Spinal cord (tissue), 10 donors: ENCODE data around the gene TMEM248. TPM values are rescaled to one million over a fixed set of nuclear protein-coding genes. Genes with fewer than 3 reads are reported as not detected.
"Not testable (repeated sequence)": the region's sequence is repeated elsewhere in the genome, so short reads cannot be mapped to it uniquely, and the experiment has no call there.

ENCODE experiments used
- DNase-seq, 6 donors: peaks; one replicate each; pipeline versions ENCODE4 v3.0.0 to v3.0.0-alpha.2; 2013 to 2015; ENCODE audit warnings: low spot score in 6 of 6, low read depth in 4 of 6
- H3K27ac ChIP-seq: one replicate; pipeline ENCODE4 v1.5.1; 2013; ENCODE audit warnings: low read depth, low read length, control low read depth
- H3K27me3 ChIP-seq: one replicate; pipeline ENCODE4 v1.6.1; 2013; ENCODE audit warnings: low read length; ENCODE audit not compliant: control insufficient read depth, insufficient read depth
- H3K36me3 ChIP-seq: one replicate; pipeline ENCODE4 v1.6.1; 2013; ENCODE audit warnings: low read length; ENCODE audit not compliant: control insufficient read depth, insufficient read depth
- H3K4me1 ChIP-seq: one replicate; pipeline ENCODE4 v1.6.1; 2013; ENCODE audit warnings: low read length; ENCODE audit not compliant: control insufficient read depth, insufficient read depth
- H3K4me3 ChIP-seq: one replicate; pipeline ENCODE4 v1.5.1; 2013; ENCODE audit warnings: low read depth, low read length, control low read depth
- H3K9me3 ChIP-seq: one replicate; pipeline ENCODE4 v1.6.1; 2013; ENCODE audit warnings: low read length; ENCODE audit not compliant: control insufficient read depth, insufficient read depth
- WGBS: methylation state at CpG from one replicate; pipeline ENCODE4 v1.1.5; 2013; ENCODE audit warnings: missing lambda C conversion rate; ENCODE audit not compliant: insufficient coverage; 5-methylcytosine and 5-hydroxymethylcytosine counted together
- long read RNA-seq, 4 donors: transcript quantifications; one replicate each; lab custom pipeline, GENCODE V29; 2026
- polyA plus RNA-seq, 2 donors: library from polyadenylated mRNA; unstranded; fragments of 120-200 nt; gene quantifications; one replicate each; pipeline ENCODE4 v1.2.1, GENCODE V29; 2013; ENCODE audit not compliant: insufficient read length in 2 of 2
- total RNA-seq, 2 donors: library from RNA; depleted of rRNA in 1 of 2; stranded (reverse); fragments of 120-200 nt in 1 of 2; fragments of >200 nt in 1 of 2; gene quantifications; one replicate each; pipeline versions ENCODE4 v1.2.3 to v1.2.4, GENCODE V29; 2013 to 2014
- donor health status: healthy.

Gene TMEM248
- total RNA-seq (100 to 1,000 TPM in 1 of 2 donors, 10 to 100 TPM in 1; 80.6 to 101 TPM), polyA plus RNA-seq (10 to 100 TPM; 68.2 to 71.8 TPM)
- long read RNA-seq, donor 1, full-length matches to known transcripts: 26 of 45 reads
- long read RNA-seq, donor 1, partial matches to known transcripts: 19 of 45 reads
- long read RNA-seq, donor 1, other reads (novel, unspliced or antisense): 0 of 45 reads
- long read RNA-seq, donor 2, full-length matches to known transcripts: 5 of 18 reads
- long read RNA-seq, donor 2, partial matches to known transcripts: 13 of 18 reads
- long read RNA-seq, donor 2, other reads (novel, unspliced or antisense): 0 of 18 reads
- long read RNA-seq, donor 3, full-length matches to known transcripts: 2 of 13 reads
- long read RNA-seq, donor 3, partial matches to known transcripts: 11 of 13 reads
- long read RNA-seq, donor 3, other reads (novel, unspliced or antisense): 0 of 13 reads
- long read RNA-seq, donor 4, full-length matches to known transcripts: 19 of 51 reads
- long read RNA-seq, donor 4, partial matches to known transcripts: 32 of 51 reads
- long read RNA-seq, donor 4, other reads (novel, unspliced or antisense): 0 of 51 reads

- H3K27me3 ChIP-seq: no peaks in the 10 kb centered on the region
- H3K27ac ChIP-seq: peak within 1 kb of the TSS; percentile 71
- peak; percentile 86 to 97 (median 90) for DNase-seq
- peak within 1 kb of the TSS; percentile 81 for H3K4me3 ChIP-seq
- peaks cover 6% of the 10 kb centered on the region for H3K36me3 ChIP-seq
- WGBS: under 1% methylated on average over 67 of the region's 67 CpGs
- H3K4me1 ChIP-seq: peaks cover 16% of the 10 kb centered on the region
- no peaks in the 10 kb centered on the region for H3K9me3 ChIP-seq
These were observed at the start of gene TMEM248 for GRCh38 chr7:66920769-66921395. TSS of gene TMEM248 (plus strand) at chr7:66921225. CDS start at chr7:66941866, 20,641 bp downstream.

- Histone ChIP-seq H3K27ac (no peak overlapping the region), H3K36me3 (peaks cover 7% of the 10 kb centered on the region), H3K9me3 (no peaks in the 10 kb centered on the region), H3K4me3 (no peak overlapping the region), H3K27me3 (no peaks in the 10 kb centered on the region), H3K4me1 (no peaks in the 10 kb centered on the region)
- DNase-seq: no peak
- WGBS: 86% methylated on average over 1 of the region's 3 CpGs
These were observed 47.5 kb upstream of the TMEM248 start for GRCh38 chr7:66873476-66873875.

- no peak overlapping the region for H3K27ac ChIP-seq
- peaks cover 4% of the 10 kb centered on the region for H3K36me3 ChIP-seq
- no peaks in the 10 kb centered on the region for H3K27me3 ChIP-seq
- no peaks in the 10 kb centered on the region for H3K9me3 ChIP-seq
- no peaks in the 10 kb centered on the region for H3K4me1 ChIP-seq
- no peak overlapping the region for H3K4me3 ChIP-seq
- 100% methylated on average over 1 of the region's 1 CpG for WGBS
- no peak for DNase-seq
These were observed 43.3 kb upstream of the TMEM248 start for GRCh38 chr7:66877577-66878300.

GRCh38 chr7:66878301-66878685 is 42.7 kb upstream of the TMEM248 start:
- H3K4me3 ChIP-seq, H3K4me1 ChIP-seq, H3K27me3 ChIP-seq, H3K9me3 ChIP-seq, H3K27ac ChIP-seq, H3K36me3 ChIP-seq, DNase-seq: not testable (repeated sequence)
- WGBS: 89% methylated on average over 7 of the region's 7 CpGs

- Histone ChIP-seq H3K4me3 (no peak overlapping the region), H3K4me1 (no peaks in the 10 kb centered on the region), H3K27me3 (no peaks in the 10 kb centered on the region), H3K27ac (no peak overlapping the region), H3K9me3 (no peaks in the 10 kb centered on the region), H3K36me3 (peaks cover 7% of the 10 kb centered on the region)
- no peak for DNase-seq
- WGBS: 68% methylated on average over 3 of the region's 5 CpGs
These were observed 41.0 kb upstream of the TMEM248 start for GRCh38 chr7:66880053-66880452.

GRCh38 chr7:66880577-66880976 is 40.4 kb upstream of the TMEM248 start:
- 79% methylated on average over 2 of the region's 6 CpGs for WGBS
- not testable (repeated sequence) for H3K36me3 ChIP-seq, H3K4me3 ChIP-seq, H3K4me1 ChIP-seq, H3K27me3 ChIP-seq, DNase-seq, H3K27ac ChIP-seq, H3K9me3 ChIP-seq

- no CpG with 5 or more reads among the region's 7 CpGs for WGBS
- H3K36me3 ChIP-seq: peaks cover 3% of the 10 kb centered on the region
- DNase-seq: no peak
These were observed 37.3 kb upstream of the TMEM248 start for GRCh38 chr7:66883716-66884115.

GRCh38 chr7:66884556-66884955 is 36.5 kb upstream of the TMEM248 start:
- H3K36me3 ChIP-seq, H3K4me1 ChIP-seq, H3K4me3 ChIP-seq, H3K9me3 ChIP-seq, H3K27me3 ChIP-seq, DNase-seq, H3K27ac ChIP-seq: not testable (repeated sequence)

More at GRCh38 chr7:66883716-66884115, 37.3 kb upstream of the TMEM248 start:
- Histone ChIP-seq H3K9me3 (no peaks in the 10 kb centered on the region), H3K27ac (no peak overlapping the region), H3K4me1 (no peaks in the 10 kb centered on the region), H3K27me3 (no peaks in the 10 kb centered on the region), H3K4me3 (no peak overlapping the region)

- no peak for DNase-seq
- H3K36me3 ChIP-seq: peaks cover 3% of the 10 kb centered on the region
- H3K9me3 ChIP-seq: no peaks in the 10 kb centered on the region
- no peaks in the 10 kb centered on the region for H3K4me1 ChIP-seq
- H3K27ac ChIP-seq: no peak overlapping the region
- H3K4me3 ChIP-seq: no peak overlapping the region
- 100% methylated on average over 3 of the region's 4 CpGs for WGBS
- H3K27me3 ChIP-seq: no peaks in the 10 kb centered on the region
These were observed 34.9 kb upstream of the TMEM248 start for GRCh38 chr7:66886152-66886551.
